Endothelial cell (in vitro differentiated cells): ENCODE data around the gene KSR1. TPM values are rescaled to one million over a fixed set of nuclear protein-coding genes. Genes with fewer than 3 reads are reported as not detected.

ENCODE experiments used
- DNase-seq: peaks from one replicate; pipeline ENCODE4 v3.0.0; 2021; ENCODE audit warnings: low spot score
- H3K27ac Mint-ChIP-seq: one replicate; pipeline ENCODE4 v1.8.0; 2021; ENCODE audit warnings: mixed read lengths, inconsistent platforms; ENCODE audit not compliant: unreplicated experiment
- H3K27me3 Mint-ChIP-seq: one replicate; pipeline ENCODE4 v1.8.0; 2021; ENCODE audit warnings: mild to moderate bottlenecking, moderate library complexity, mixed read lengths, inconsistent platforms; ENCODE audit not compliant: unreplicated experiment
- H3K36me3 Mint-ChIP-seq: one replicate; pipeline ENCODE4 v1.8.0; 2021; ENCODE audit warnings: mild to moderate bottlenecking, low read depth, mixed read lengths, inconsistent platforms; ENCODE audit not compliant: unreplicated experiment
- H3K4me1 Mint-ChIP-seq: one replicate; pipeline ENCODE4 v1.8.0; 2021; ENCODE audit warnings: mild to moderate bottlenecking, mixed read lengths, inconsistent platforms; ENCODE audit not compliant: unreplicated experiment
- H3K4me3 Mint-ChIP-seq: one replicate; pipeline ENCODE4 v1.8.0; 2021; ENCODE audit warnings: mild to moderate bottlenecking, mixed read lengths, inconsistent platforms; ENCODE audit not compliant: unreplicated experiment
- H3K9me3 Mint-ChIP-seq: one replicate; pipeline ENCODE4 v1.8.0; 2021; ENCODE audit warnings: mixed read lengths, inconsistent platforms; ENCODE audit not compliant: unreplicated experiment
- total RNA-seq: library from RNA; stranded (reverse); fragmentation: NEBNext Ultra II Directional; extraction: Animal tissue kit (Norgen Biotek cat#: 25700); gene quantifications from one replicate; pipeline ENCODE4 v1.2.1, GENCODE V29; 2021; ENCODE audit not compliant: unreplicated experiment
- TF ChIP-seq, protein P1 (sequence below): fragments of 200-600 bp; sonication (generic); IDR thresholded peaks from one replicate; pipeline ENCODE4 v1.5.0; 2021; ENCODE audit warnings: antibody characterized with exemption; ENCODE audit not compliant: unreplicated experiment

The KSR1 gene
- total RNA-seq, 1 donor from 2014 or later, result 65.2 TPM

GRCh38 chr17:27511168-27511883, 55.1 kb downstream of the KSR1 start:
- TF ChIP-seq, protein P1, sequence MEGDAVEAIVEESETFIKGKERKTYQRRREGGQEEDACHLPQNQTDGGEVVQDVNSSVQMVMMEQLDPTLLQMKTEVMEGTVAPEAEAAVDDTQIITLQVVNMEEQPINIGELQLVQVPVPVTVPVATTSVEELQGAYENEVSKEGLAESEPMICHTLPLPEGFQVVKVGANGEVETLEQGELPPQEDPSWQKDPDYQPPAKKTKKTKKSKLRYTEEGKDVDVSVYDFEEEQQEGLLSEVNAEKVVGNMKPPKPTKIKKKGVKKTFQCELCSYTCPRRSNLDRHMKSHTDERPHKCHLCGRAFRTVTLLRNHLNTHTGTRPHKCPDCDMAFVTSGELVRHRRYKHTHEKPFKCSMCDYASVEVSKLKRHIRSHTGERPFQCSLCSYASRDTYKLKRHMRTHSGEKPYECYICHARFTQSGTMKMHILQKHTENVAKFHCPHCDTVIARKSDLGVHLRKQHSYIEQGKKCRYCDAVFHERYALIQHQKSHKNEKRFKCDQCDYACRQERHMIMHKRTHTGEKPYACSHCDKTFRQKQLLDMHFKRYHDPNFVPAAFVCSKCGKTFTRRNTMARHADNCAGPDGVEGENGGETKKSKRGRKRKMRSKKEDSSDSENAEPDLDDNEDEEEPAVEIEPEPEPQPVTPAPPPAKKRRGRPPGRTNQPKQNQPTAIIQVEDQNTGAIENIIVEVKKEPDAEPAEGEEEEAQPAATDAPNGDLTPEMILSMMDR, result no peak
- no peak overlapping the region for H3K27ac Mint-ChIP-seq
- peaks cover 3% of the 10 kb centered on the region for H3K27me3 Mint-ChIP-seq
- DNase-seq, result no peak
- no peaks in the 10 kb centered on the region for H3K36me3 Mint-ChIP-seq
- no peak overlapping the region for H3K4me3 Mint-ChIP-seq
- peaks cover 8% of the 10 kb centered on the region for H3K4me1 Mint-ChIP-seq
- no peaks in the 10 kb centered on the region for H3K9me3 Mint-ChIP-seq

DNA sequence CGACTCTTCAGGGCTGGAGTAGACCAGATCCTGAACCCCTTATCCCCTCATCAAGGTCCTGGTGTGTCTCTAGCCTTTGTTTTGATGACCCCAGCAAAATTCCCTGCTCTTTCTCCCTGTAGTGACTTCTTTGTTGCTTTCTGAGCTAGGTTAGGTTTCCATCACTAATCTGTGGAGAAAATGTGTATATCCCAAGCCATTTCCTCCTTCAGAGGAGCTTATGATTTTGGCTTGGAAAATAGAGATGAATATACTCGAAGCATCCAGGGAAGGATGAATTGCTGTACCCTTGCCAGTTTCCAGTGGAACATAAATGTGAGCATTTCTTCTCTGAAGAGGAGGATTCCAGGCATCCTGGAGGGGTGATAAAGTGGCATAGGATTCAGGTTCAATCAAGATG, 55.8 kb downstream of the KSR1 start:
- TF ChIP-seq, protein P1, result no peak
- H3K27me3 Mint-ChIP-seq, result peaks cover 2% of the 10 kb centered on the region
- peaks cover 8% of the 10 kb centered on the region for H3K4me1 Mint-ChIP-seq
- no peak overlapping the region for H3K27ac Mint-ChIP-seq
- H3K9me3 Mint-ChIP-seq, result no peaks in the 10 kb centered on the region
- no peaks in the 10 kb centered on the region for H3K36me3 Mint-ChIP-seq
- no peak overlapping the region for H3K4me3 Mint-ChIP-seq
- DNase-seq, result no peak

DNA sequence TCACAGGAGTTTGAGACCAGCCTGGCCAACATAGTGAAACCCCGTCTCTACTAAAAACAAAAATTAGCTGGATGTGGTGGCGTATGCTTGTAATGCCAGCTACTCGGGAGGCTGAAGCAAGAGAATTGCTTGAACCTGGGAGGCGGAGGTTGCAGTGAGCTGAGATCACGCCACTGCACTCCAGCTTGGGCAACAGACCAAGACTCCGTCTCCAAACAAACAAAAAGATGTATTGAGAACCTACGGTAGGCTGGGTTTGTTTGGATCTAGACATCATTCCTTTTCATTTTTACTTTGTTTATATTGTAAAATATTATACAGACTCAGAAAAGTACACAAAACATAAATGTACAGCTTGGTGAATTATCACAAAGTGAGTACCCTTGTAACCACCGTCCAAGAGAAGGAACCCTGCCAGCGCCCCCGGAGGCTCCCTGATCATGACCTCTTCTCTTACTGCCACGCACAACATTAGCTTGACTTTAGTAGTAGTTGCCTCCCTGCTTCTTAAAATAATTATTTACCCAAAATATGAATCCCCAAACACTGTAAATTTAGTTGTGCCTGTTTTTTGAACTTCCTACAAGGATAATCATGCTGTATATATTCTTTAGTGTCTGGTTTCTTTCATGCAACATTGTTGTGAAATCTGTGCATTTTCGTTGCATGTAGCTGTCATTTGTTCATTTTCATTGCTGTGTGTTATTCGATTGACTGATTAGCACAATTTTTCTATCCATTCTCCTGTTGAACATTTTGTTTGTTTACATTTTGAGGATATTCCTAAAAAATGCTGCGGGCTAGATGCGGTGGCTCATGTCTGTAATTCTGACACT, 56.5 kb downstream of the KSR1 start:
- Mint-ChIP-seq H3K9me3 (no peaks in the 10 kb centered on the region), H3K36me3 (no peaks in the 10 kb centered on the region)

GRCh38 chr17:27513849-27514248, 57.6 kb downstream of the KSR1 start:
- no peak for DNase-seq
- Mint-ChIP-seq H3K27ac (no peak overlapping the region), H3K27me3 (peaks cover 4% of the 10 kb centered on the region), H3K4me1 (peaks cover 16% of the 10 kb centered on the region), H3K4me3 (no peak overlapping the region), H3K36me3 (no peaks in the 10 kb centered on the region), H3K9me3 (no peaks in the 10 kb centered on the region)
- TF ChIP-seq, protein P1, result no peak

More for the DNA sequence above, 56.5 kb downstream of the KSR1 start:
- no peak overlapping the region for H3K4me3 Mint-ChIP-seq
- H3K4me1 Mint-ChIP-seq, result peaks cover 8% of the 10 kb centered on the region
- peaks cover 4% of the 10 kb centered on the region for H3K27me3 Mint-ChIP-seq
- TF ChIP-seq, protein P1, result no peak
- H3K27ac Mint-ChIP-seq, result no peak overlapping the region
- DNase-seq, result no peak
